Fibroblast of pulmonary artery (primary cell): Measurements from ENCODE around the gene FAM120A.
A peak's percentile ranks its signal among the peaks of the same experiment; 100 is the strongest.

ENCODE experiments used
- DNase-seq: peaks from one replicate; pipeline ENCODE4 v3.0.0-alpha.2; 2010; ENCODE audit warnings: low read depth
- H3K4me3 ChIP-seq: replicated peaks from 2 replicates; pipeline ENCODE4 v1.5.1; 2011; ENCODE audit warnings: low read depth, mild to moderate bottlenecking, control low read depth, low read length, moderate library complexity
- TF ChIP-seq, protein P1 (sequence below): IDR thresholded peaks from 2 replicates; pipeline ENCODE4 v1.5.1; 2011; ENCODE audit warnings: mild to moderate bottlenecking, control low read depth, low read length, inconsistent platforms; ENCODE audit errors: missing control alignments

The FAM120A gene

DNA sequence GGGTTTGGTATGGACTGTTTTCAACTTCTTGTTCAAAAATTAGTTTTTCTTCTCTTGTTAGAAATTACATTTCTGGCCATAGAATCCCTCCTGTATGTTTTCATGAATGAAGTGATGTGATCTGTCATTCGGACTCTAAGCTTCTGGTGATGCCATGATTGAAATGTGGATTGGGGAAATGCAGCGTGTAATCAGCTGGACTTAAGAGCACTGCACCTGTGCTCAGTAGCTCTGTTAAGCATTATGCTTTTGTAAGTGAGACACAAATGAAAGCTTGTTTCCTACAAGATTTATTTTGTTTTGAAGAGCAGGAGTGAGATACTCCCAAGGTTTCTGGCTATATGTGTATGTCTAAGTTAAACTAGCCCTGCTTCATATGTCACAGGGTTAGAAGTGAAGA lies 25.9 kb downstream of the FAM120A start:
- DNase-seq: no peak
- TF ChIP-seq, protein P1, sequence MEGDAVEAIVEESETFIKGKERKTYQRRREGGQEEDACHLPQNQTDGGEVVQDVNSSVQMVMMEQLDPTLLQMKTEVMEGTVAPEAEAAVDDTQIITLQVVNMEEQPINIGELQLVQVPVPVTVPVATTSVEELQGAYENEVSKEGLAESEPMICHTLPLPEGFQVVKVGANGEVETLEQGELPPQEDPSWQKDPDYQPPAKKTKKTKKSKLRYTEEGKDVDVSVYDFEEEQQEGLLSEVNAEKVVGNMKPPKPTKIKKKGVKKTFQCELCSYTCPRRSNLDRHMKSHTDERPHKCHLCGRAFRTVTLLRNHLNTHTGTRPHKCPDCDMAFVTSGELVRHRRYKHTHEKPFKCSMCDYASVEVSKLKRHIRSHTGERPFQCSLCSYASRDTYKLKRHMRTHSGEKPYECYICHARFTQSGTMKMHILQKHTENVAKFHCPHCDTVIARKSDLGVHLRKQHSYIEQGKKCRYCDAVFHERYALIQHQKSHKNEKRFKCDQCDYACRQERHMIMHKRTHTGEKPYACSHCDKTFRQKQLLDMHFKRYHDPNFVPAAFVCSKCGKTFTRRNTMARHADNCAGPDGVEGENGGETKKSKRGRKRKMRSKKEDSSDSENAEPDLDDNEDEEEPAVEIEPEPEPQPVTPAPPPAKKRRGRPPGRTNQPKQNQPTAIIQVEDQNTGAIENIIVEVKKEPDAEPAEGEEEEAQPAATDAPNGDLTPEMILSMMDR: no peak
- H3K4me3 ChIP-seq: no peak overlapping the region

DNA sequence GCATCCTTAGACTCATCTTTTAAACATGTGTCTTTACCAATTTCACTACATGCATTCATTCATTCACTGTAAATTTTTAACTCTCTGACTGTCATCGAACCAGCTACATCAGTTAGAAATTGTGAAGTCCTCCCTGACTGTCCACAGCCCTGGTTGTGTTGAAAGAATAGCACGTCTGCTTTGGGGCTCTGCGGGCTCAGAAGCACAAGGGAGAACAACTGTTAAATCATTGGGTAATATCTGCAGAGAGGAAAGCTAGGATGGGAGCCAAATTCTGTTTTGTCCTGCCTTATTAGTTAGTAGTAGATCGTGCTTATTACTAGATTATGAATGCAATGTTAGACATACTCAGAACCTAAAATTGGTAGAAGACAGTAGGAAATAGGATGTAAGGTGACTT lies 28.2 kb downstream of the FAM120A start:
- H3K4me3 ChIP-seq: no peak overlapping the region
- peak; percentile 62 for DNase-seq
- TF ChIP-seq, protein P1: no peak

DNA sequence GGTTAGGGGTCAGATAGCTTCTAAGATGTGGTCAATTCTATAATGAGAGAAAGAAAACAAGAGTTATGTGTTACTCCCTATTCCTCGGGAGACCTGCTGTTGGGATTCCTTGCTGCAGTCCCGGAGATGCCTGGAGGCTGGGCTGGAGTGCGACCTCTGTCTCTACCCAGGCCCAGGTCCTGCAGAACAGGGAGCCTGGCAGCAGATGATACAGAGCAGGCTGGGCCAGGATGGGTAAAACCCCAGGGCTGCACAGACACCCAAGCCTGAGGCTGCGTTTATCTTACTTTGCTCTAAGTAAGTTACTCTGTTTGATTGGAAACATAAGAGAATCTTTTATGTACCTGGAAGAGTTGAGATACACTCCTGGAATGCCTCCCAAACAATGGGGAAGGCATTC lies 28.8 kb downstream of the FAM120A start:
- no peak for DNase-seq
- TF ChIP-seq, protein P1: no peak

DNA sequence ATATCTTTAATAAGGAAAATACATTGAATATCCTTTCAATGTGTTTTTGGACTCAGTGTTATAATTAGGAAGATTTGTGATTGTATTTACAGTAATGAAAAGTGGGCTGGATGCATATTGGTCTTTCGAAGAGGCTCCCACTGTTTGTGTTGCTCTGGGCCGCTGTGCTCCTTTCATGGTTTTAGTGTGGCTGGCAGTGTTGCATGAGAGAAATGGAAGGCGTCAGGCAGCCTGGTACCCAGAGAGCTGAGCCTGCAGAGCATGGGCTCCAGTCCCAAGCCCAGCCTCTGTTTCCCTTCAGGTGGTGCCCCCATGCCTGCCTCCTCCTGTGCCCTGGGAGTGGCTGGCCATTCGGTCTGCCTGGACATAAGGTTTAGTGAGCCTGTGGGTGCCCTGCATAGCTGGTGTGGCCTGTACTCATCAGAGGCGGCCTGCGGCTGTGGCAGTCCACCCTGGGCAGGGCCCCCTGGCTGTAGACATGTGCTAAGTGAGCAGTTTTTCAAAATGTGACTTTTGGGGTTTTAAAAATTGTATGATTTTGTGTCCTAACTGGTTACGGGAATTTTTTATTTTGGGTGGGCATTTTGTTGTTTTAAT lies 29.3 kb downstream of the FAM120A start:
- no peak overlapping the region for H3K4me3 ChIP-seq
- DNase-seq: no peak
- TF ChIP-seq, protein P1: no peak

More for the DNA sequence above, 28.8 kb downstream of the FAM120A start:
- H3K4me3 ChIP-seq: no peak overlapping the region

DNA sequence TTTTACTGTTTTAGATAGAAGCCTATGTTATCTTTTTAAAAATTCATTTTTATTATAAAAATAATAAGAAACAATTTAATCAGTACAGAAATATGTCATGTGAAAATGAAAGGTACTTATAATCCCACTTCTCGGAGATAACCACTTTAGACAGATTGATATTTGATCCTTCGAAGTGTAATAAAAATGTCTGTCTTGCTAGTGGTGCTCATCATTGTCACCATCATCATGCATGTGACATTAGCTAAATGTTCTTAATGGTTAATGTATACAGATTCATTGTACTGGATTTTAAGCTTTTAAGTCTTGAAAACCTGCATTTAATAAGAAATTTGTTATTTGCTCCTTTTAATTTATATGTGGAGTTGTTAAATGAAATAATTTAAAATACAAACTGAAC lies 32.0 kb downstream of the FAM120A start:
- DNase-seq: no peak
- TF ChIP-seq, protein P1: no peak
- H3K4me3 ChIP-seq: no peak overlapping the region

DNA sequence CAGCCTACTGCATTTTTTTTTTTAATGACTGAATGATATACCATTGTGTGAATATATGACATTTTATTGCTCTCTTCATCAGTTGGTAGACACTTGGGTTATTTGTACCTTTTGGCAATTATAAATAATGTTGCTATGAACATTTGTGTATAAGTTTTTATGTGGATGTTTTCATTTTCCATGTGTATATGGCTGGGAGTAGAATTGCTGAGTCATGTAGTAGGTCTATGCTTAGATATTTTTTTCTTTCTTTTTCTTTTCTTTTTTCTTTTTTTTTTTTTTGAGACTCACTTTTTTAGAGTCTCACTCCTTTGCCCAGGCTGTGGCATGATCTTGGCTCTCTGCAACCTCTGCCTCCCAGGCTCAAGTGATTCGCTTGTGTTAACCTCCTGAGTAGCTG lies 34.8 kb downstream of the FAM120A start:
- no peak overlapping the region for H3K4me3 ChIP-seq
- TF ChIP-seq, protein P1: no peak
- DNase-seq: no peak

DNA sequence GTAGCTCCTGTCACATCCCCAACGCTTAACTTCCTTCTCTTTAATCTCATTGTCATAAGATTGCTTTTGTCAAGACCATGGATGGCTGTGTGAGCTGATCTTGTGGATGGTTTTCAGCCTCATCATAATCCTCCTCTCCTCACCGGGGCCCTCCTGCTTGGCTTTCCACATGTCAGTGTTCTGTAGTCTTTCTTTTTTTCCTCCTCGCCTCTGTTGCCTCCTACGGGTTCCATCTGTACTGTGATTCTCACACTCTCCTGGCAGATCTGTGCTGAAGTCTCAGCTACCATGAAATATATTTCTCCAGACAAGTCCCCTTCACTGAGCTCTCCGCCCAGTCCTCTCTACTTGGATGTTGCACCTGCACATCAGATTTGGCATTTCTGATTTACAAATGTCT lies 36.8 kb downstream of the FAM120A start:
- TF ChIP-seq, protein P1: no peak
- no peak for DNase-seq
- H3K4me3 ChIP-seq: no peak overlapping the region
